Keratinocyte (primary cell): ENCODE results near the gene GNG8. TPM values are rescaled to one million over a fixed set of nuclear protein-coding genes. Genes with fewer than 3 reads are reported as not detected.

Experiments used
- DNase-seq: peaks from one replicate; pipeline ENCODE4 v3.0.0-alpha.2; 2011; ENCODE audit warnings: low read depth, missing footprints, low spot score
- FAIRE-seq: peaks from 2 replicates; lab custom pipeline; 2011; peaks lifted over from hg19 to GRCh38; lab: Jason Lieb, UNC
- H2AFZ ChIP-seq: 2 replicates; pipeline ENCODE4 v1.6.0; 2012; ENCODE audit warnings: low read length, control low read depth, inconsistent platforms; ENCODE audit not compliant: control insufficient read depth
- H3K27ac ChIP-seq: 2 replicates; pipeline ENCODE4 v1.5.1; 2011; ENCODE audit warnings: low read length; ENCODE audit not compliant: control insufficient read depth, insufficient read depth
- H3K27me3 ChIP-seq: 3 replicates; pipeline ENCODE4 v1.6.0; 2011; ENCODE audit warnings: low read length; ENCODE audit not compliant: control insufficient read depth, insufficient read depth; ENCODE audit errors: extremely low read depth
- H3K36me3 ChIP-seq, 2 experiments: 2 replicates in 1 of 2; 3 replicates in 1 of 2; pipeline ENCODE4 v1.5.1; 2011; ENCODE audit warnings: low read length in 2 of 2, mild to moderate bottlenecking in 1 of 2; ENCODE audit not compliant: control insufficient read depth in 2 of 2, insufficient read depth in 2 of 2; ENCODE audit errors: extremely low read depth in 1 of 2
- H3K4me1 ChIP-seq: 3 replicates; pipeline ENCODE4 v1.5.1; 2011; ENCODE audit warnings: low read length; ENCODE audit not compliant: control insufficient read depth, insufficient read depth; ENCODE audit errors: extremely low read depth
- H3K4me2 ChIP-seq: 3 replicates; pipeline ENCODE4 v1.6.0; 2011; ENCODE audit warnings: low read depth, low read length; ENCODE audit not compliant: control insufficient read depth, insufficient read depth; ENCODE audit errors: extremely low read depth
- H3K4me3 ChIP-seq, 3 experiments: fragments of 200-600 bp in 1 of 3; sonication (generic) in 1 of 3; 2 replicates in 2 of 3; 3 replicates in 1 of 3; pipeline ENCODE4 v1.5.1; 2011 to 2016; ENCODE audit warnings: low read length in 3 of 3, mild to moderate bottlenecking in 3 of 3, control low read depth in 2 of 3, inconsistent platforms in 1 of 3, low read depth in 1 of 3, mixed read lengths in 1 of 3, mixed run types in 1 of 3, moderate library complexity in 1 of 3; ENCODE audit not compliant: control insufficient read depth in 2 of 3, insufficient read depth in 2 of 3; ENCODE audit errors: extremely low read depth in 1 of 3
- H3K79me2 ChIP-seq: 2 replicates; pipeline ENCODE4 v1.6.0; 2012; ENCODE audit warnings: low read length; ENCODE audit not compliant: control insufficient read depth, insufficient read depth
- H3K9ac ChIP-seq: 3 replicates; pipeline ENCODE4 v1.6.0; 2011; ENCODE audit warnings: low read length; ENCODE audit not compliant: control insufficient read depth, insufficient read depth; ENCODE audit errors: extremely low read depth
- H3K9me1 ChIP-seq: 3 replicates; pipeline ENCODE4 v1.6.0; 2011; ENCODE audit warnings: low read length; ENCODE audit not compliant: control insufficient read depth, insufficient read depth; ENCODE audit errors: extremely low read depth
- H3K9me3 ChIP-seq: 2 replicates; pipeline ENCODE4 v1.5.1; 2012; ENCODE audit warnings: low read depth, low read length; ENCODE audit not compliant: control insufficient read depth
- H4K20me1 ChIP-seq: 3 replicates; pipeline ENCODE4 v1.6.0; 2011; ENCODE audit warnings: low read length; ENCODE audit not compliant: control insufficient read depth, insufficient read depth; ENCODE audit errors: extremely low read depth
- EZH2 ChIP-seq: IDR thresholded peaks from one replicate; pipeline ENCODE4 v1.6.1; 2012; ENCODE audit warnings: inconsistent platforms, mild to moderate bottlenecking, low read length, moderate library complexity
- dilution Hi-C: fragments of 300-500 bp; cut with MboI; formaldehyde crosslinking; loops from one replicate; pipeline ENCODE4 v1.7.0; 2020; ENCODE audit warnings: low sequenced_read_pairs; ENCODE audit not compliant: extremely low pct_ligation_motif_present
- polyA plus RNA-seq, 5 experiments: library from polyadenylated mRNA; depleted of rRNA in 3 of 5; stranded (reverse) in 3 of 5; stranded (forward) in 1 of 5; unstranded in 1 of 5; fragments of >200 nt; gene quantifications; 1 replicate in 1 of 5; 2 replicates in 3 of 5; 3 replicates in 1 of 5; pipeline versions ENCODE4 v1.2.1 to v1.2.3, GENCODE V29; 2011 to 2012; ENCODE audit warnings: missing spikeins in 2 of 5, low read depth in 1 of 5, low replicate concordance in 1 of 5
- TF ChIP-seq, protein P1 (sequence below), 3 experiments: IDR thresholded peaks in 1 of 3; conservative IDR thresholded peaks in 1 of 3; optimal IDR thresholded peaks in 1 of 3; 2 replicates in 2 of 3; 3 replicates in 1 of 3; pipeline versions ENCODE3 to v1.5.1; 2011; ENCODE audit warnings: low read length in 3 of 3, mild to moderate bottlenecking in 3 of 3, moderate library complexity in 2 of 3, control low read depth in 1 of 3, inconsistent platforms in 1 of 3; ENCODE audit not compliant: insufficient read depth in 2 of 3; ENCODE audit errors: extremely low read depth in 1 of 3

Gene GNG8
- polyA plus RNA-seq, 1 donor (not counting 4 experiments of a cell fraction or from before 2014, with no cell fraction given) = not detected

DNA sequence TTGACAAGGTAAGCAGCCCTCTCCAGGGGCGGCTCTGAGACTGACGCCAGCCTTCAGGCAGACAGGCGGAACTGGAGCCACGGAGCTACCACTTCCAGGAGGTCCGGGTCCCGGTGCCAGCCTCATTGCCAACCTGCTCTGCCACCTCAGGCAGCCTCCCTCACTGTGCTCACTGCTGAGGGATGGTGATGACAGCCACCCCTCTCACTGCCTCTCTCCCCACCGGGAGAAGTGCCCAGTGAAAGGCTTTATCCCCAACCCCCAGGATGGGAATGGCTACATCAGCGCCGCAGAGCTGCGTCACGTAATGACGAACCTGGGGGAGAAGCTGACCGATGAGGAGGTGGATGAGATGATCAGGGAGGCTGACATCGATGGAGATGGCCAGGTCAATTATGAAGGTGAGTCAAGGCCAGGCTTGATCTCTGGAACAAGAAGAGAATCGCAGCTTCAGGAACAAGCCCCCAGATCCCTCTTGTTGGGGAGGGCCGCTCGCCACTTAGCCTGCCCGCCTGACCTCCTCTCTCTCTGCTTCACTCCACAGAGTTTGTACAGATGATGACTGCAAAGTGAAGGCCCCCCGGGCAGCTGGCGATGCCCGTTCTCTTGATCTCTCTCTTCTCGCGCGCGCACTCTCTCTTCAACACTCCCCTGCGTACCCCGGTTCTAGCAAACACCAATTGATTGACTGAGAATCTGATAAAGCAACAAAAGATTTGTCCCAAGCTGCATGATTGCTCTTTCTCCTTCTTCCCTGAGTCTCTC is 27.2 kb downstream of the GNG8 start:
- no peak overlapping the region for H3K9ac ChIP-seq
- no peaks in the 10 kb centered on the region for H3K9me1 ChIP-seq
- no peak overlapping the region for H3K4me2 ChIP-seq
- FAIRE-seq = no peak
- H3K4me3 ChIP-seq = no peak overlapping the region
- peaks cover 46 to 54% of the 10 kb centered on the region in 2 experiments for H3K36me3 ChIP-seq
- peaks cover 19% of the 10 kb centered on the region for H4K20me1 ChIP-seq
- no peak for DNase-seq
- no peaks in the 10 kb centered on the region for H3K27me3 ChIP-seq
- no peak overlapping the region for H2AFZ ChIP-seq
- TF ChIP-seq, protein P1, sequence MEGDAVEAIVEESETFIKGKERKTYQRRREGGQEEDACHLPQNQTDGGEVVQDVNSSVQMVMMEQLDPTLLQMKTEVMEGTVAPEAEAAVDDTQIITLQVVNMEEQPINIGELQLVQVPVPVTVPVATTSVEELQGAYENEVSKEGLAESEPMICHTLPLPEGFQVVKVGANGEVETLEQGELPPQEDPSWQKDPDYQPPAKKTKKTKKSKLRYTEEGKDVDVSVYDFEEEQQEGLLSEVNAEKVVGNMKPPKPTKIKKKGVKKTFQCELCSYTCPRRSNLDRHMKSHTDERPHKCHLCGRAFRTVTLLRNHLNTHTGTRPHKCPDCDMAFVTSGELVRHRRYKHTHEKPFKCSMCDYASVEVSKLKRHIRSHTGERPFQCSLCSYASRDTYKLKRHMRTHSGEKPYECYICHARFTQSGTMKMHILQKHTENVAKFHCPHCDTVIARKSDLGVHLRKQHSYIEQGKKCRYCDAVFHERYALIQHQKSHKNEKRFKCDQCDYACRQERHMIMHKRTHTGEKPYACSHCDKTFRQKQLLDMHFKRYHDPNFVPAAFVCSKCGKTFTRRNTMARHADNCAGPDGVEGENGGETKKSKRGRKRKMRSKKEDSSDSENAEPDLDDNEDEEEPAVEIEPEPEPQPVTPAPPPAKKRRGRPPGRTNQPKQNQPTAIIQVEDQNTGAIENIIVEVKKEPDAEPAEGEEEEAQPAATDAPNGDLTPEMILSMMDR (optimal IDR thresholded peaks at IDR 0.05 in 1 of 3, IDR thresholded peaks at IDR 0.05 in 1 of 3, conservative IDR thresholded peaks at IDR 0.05 in 1 of 3; ENCODE audit: extremely low read depth in 1 of 3, insufficient read depth in 2 of 3, low read length in 3 of 3) = no peak
- TF ChIP-seq EZH2 = no peak
- H3K79me2 ChIP-seq = peaks cover 38% of the 10 kb centered on the region
- dilution Hi-C loops = no loop called here
- no peak overlapping the region for H3K27ac ChIP-seq
- H3K4me1 ChIP-seq = peaks cover 15% of the 10 kb centered on the region
- H3K9me3 ChIP-seq = no peaks in the 10 kb centered on the region

DNA sequence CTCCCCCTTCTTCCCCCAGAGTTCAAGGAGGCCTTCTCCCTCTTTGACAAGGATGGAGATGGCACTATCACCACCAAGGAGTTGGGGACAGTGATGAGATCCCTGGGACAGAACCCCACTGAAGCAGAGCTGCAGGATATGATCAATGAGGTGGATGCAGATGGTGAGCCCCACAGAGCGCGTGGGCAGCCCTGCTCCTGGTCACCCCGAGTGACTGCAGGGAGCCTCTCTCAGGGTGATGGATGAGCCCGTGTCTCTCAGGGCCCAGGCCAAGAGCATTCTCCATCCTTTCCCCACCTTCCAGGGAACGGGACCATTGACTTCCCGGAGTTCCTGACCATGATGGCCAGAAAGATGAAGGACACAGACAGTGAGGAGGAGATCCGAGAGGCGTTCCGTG is 27.8 kb downstream of the GNG8 start:
- Histone ChIP-seq H3K9ac (no peak overlapping the region), H3K79me2 (peaks cover 44% of the 10 kb centered on the region), H3K9me3 (no peaks in the 10 kb centered on the region), H4K20me1 (peaks cover 22% of the 10 kb centered on the region), H2AFZ (no peak overlapping the region), H3K36me3 (peaks cover 47 to 59% of the 10 kb centered on the region in 2 experiments), H3K4me2 (no peak overlapping the region), H3K27ac (no peak overlapping the region), H3K27me3 (no peaks in the 10 kb centered on the region), H3K9me1 (no peaks in the 10 kb centered on the region), H3K4me3 (no peak overlapping the region), H3K4me1 (peaks cover 20% of the 10 kb centered on the region)
- TF ChIP-seq EZH2 = no peak
- TF ChIP-seq, protein P1 (optimal IDR thresholded peaks at IDR 0.05 in 1 of 3, IDR thresholded peaks at IDR 0.05 in 1 of 3, conservative IDR thresholded peaks at IDR 0.05 in 1 of 3; ENCODE audit: extremely low read depth in 1 of 3, insufficient read depth in 2 of 3, low read length in 3 of 3) = no peak
- dilution Hi-C loops = no loop called here
- no peak for FAIRE-seq
- no peak for DNase-seq
